Prostate gland (tissue), 2 donors: ENCODE measurements around the gene ANGPTL8.

Source experiments
- POLR2AphosphoS5 ChIP-seq: sonication (generic); formaldehyde crosslinking; IDR thresholded peaks from one replicate; pipeline ENCODE4 v1.6.1; 2017; ENCODE audit warnings: antibody characterized with exemption
- TF ChIP-seq, protein P1 (sequence below), 4 experiments: fragments of 200-600 bp in 2 of 4; fragments of 450-650 bp in 2 of 4; sonication (generic) in 2 of 4; IDR thresholded peaks; 1 replicate in 3 of 4; 2 replicates in 1 of 4; pipeline ENCODE4 v1.5.1; 2016 to 2019; ENCODE audit warnings: antibody characterized with exemption in 4 of 4, mild to moderate bottlenecking in 2 of 4, moderate library complexity in 2 of 4

DNA sequence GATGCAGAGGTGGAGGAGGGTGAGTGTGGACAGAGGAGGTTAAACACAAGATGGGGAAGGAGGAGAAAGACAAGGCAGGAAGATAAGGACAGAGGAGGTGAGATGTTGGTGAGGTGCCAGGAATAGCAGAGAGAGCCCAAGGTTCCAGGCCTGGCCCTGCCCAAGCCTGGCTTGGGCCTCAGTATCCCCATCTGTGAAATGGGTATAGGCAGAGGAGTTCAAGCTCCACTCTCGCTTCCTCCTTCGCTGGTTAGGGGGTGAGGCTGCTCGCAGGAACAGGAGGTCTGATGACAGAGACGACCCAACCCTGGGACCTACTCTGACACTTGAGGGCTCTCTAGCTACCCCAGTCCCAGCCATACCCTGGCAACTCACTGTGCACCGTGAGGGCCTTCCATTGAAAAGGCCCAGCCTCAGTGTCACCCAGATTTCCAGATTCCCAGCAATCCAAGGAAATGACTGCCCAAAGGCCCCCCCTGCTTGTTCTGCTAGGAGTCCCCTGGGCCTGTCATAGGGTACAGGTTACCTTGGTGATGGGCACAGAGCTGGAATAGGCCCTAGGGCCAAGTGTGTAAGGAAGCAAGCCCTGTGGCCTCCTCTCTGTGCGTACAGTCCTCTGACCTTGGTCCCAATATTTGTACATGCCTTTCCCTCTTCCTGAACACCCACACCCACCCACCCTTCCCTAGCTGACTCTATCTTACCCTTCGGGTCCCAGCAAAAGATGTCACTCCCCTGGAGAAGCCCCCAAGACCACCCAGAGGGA, 8.6 kb upstream of the ANGPTL8 start:
- TF ChIP-seq, protein P1, sequence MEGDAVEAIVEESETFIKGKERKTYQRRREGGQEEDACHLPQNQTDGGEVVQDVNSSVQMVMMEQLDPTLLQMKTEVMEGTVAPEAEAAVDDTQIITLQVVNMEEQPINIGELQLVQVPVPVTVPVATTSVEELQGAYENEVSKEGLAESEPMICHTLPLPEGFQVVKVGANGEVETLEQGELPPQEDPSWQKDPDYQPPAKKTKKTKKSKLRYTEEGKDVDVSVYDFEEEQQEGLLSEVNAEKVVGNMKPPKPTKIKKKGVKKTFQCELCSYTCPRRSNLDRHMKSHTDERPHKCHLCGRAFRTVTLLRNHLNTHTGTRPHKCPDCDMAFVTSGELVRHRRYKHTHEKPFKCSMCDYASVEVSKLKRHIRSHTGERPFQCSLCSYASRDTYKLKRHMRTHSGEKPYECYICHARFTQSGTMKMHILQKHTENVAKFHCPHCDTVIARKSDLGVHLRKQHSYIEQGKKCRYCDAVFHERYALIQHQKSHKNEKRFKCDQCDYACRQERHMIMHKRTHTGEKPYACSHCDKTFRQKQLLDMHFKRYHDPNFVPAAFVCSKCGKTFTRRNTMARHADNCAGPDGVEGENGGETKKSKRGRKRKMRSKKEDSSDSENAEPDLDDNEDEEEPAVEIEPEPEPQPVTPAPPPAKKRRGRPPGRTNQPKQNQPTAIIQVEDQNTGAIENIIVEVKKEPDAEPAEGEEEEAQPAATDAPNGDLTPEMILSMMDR (IDR thresholded peaks at IDR 0.05), result no peak
- TF ChIP-seq POLR2AphosphoS5, result no peak
